ENCODE data around the gene SNX17. TPM values are rescaled to one million over a fixed set of nuclear protein-coding genes. Genes with fewer than 3 reads are reported as not detected.
"Not testable (repeated sequence)": the region's sequence is repeated elsewhere in the genome, so short reads cannot be mapped to it uniquely, and the experiment has no call there.

Gene SNX17
- total RNA-seq, 1 donor from 2014 or later, result 81.2 TPM

DNA sequence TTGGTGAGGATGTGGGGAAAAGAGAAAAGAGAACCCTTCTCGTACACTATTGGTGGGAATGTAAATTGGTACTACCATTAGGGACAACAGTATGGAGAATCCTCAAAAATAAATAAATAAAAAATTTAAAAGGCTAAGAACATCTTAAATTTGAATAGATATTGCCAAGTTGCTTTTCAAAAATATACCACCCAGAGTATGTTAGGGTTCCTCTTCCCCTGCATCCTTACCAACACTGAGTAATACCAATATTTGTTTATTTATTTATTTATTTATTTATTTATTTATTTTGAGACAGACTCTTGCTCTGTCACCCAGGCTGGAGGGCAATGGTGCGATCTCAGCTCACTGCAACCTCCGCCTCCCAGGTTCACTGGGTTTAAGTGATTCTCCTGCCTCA is 52.5 kb downstream of the SNX17 start:
- peaks cover 4% of the 10 kb centered on the region for H3K4me1 Mint-ChIP-seq (ENCODE audit: low read depth)
- H3K9me3 Mint-ChIP-seq (ENCODE audit: low read depth), result no peaks in the 10 kb centered on the region
- DNase-seq (ENCODE audit: low spot score, unreplicated experiment), result no peak
- no peak overlapping the region for H3K27ac Mint-ChIP-seq
- H3K36me3 Mint-ChIP-seq (ENCODE audit: insufficient read depth), result no peaks in the 10 kb centered on the region
- H3K4me3 Mint-ChIP-seq (ENCODE audit: low read depth), result no peak overlapping the region
- no peak for TF ChIP-seq CTCF (IDR thresholded peaks at IDR 0.05; ENCODE audit: unreplicated experiment)
- H3K27me3 Mint-ChIP-seq, result no peaks in the 10 kb centered on the region

DNA sequence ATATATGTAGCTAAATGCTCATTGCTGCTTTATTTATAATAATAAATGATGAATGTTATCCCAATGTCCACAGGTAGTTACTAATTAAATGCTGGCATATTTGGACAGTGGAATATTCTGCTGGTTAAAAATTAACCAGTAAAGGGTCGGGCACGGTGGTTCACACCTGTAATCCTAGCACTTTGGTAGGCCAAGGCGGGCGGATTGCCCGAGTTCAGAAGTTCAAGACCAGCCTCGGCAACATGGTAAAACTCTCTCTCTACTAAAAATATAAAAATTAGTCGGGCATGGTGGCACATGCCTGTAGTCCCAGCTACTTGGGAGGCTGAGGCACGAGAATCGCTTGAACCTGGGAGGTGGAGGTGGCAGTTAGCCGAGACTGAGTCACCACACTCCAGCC is 54.6 kb downstream of the SNX17 start:
- H3K27ac Mint-ChIP-seq; H3K9me3 Mint-ChIP-seq (ENCODE audit: low read depth); H3K27me3 Mint-ChIP-seq; H3K4me3 Mint-ChIP-seq (ENCODE audit: low read depth); DNase-seq (ENCODE audit: low spot score, unreplicated experiment); H3K36me3 Mint-ChIP-seq (ENCODE audit: insufficient read depth): not testable (repeated sequence)
- H3K4me1 Mint-ChIP-seq (ENCODE audit: low read depth), result peaks cover 13% of the 10 kb centered on the region

Other genes starting within 250 kb of the SNX17 start
- 0.31 and 0.34 TPM in 2 replicates for gene ABHD1, start 246.8 kb upstream of the SNX17 start, total RNA-seq
- 46.9 and 49.7 TPM in 2 replicates for gene PREB, start 236.0 kb upstream of the SNX17 start, total RNA-seq
- not detected in 2 replicates for gene PRR30, start 231.2 kb upstream of the SNX17 start, total RNA-seq
- not detected in 2 replicates for gene TCF23, start 221.6 kb upstream of the SNX17 start, total RNA-seq
- gene ATRAID, start 158.6 kb upstream of the SNX17 start, total RNA-seq, result 96.4 and 107 TPM in 2 replicates
- 66.7 and 70.8 TPM in 2 replicates for gene SLC5A6, start 158.3 kb upstream of the SNX17 start, total RNA-seq
- gene CAD, start 153.2 kb upstream of the SNX17 start, total RNA-seq, result 59.3 and 59.7 TPM in 2 replicates
- gene SLC30A3, start 107.6 kb upstream of the SNX17 start, total RNA-seq, result not detected in 2 replicates
- not detected in 2 replicates for gene DNAJC5G, start 95.2 kb upstream of the SNX17 start, total RNA-seq
- gene TRIM54, start 88.2 kb upstream of the SNX17 start, total RNA-seq, result not detected in 2 replicates
- gene UCN, start 62.2 kb upstream of the SNX17 start, total RNA-seq, result 2.0 and 2.4 TPM in 2 replicates
- 56.0 and 60.4 TPM in 2 replicates for gene MPV17, start 47.5 kb upstream of the SNX17 start, total RNA-seq
- 98.0 and 106 TPM in 2 replicates for gene GTF3C2, start 13.9 kb upstream of the SNX17 start, total RNA-seq
- 49.6 and 56.7 TPM in 2 replicates for gene EIF2B4, start 278 bp upstream of the SNX17 start, total RNA-seq
- 34.4 and 35.0 TPM in 2 replicates for gene ZNF513, start 10.1 kb downstream of the SNX17 start, total RNA-seq
- gene PPM1G, start 39.0 kb downstream of the SNX17 start, total RNA-seq, result 101 and 105 TPM in 2 replicates
- gene NRBP1, start 58.0 kb downstream of the SNX17 start, total RNA-seq, result 109 and 120 TPM in 2 replicates
- gene KRTCAP3, start 71.8 kb downstream of the SNX17 start, total RNA-seq, result 15.4 and 17.1 TPM in 2 replicates
- gene IFT172, start 119.1 kb downstream of the SNX17 start, total RNA-seq, result 43.7 and 49.5 TPM in 2 replicates
- gene FNDC4, start 124.6 kb downstream of the SNX17 start, total RNA-seq, result 10.2 and 12.2 TPM in 2 replicates
- gene GCKR, start 126.2 kb downstream of the SNX17 start, total RNA-seq, result 2.0 and 2.8 TPM in 2 replicates
- gene ZNF512, start 212.4 kb downstream of the SNX17 start, total RNA-seq, result 59.1 and 60.9 TPM in 2 replicates

Measured in progenitor cell of endocrine pancreas (in vitro differentiated cells).